ENCODE measurements around the gene PREX1.

DNA sequence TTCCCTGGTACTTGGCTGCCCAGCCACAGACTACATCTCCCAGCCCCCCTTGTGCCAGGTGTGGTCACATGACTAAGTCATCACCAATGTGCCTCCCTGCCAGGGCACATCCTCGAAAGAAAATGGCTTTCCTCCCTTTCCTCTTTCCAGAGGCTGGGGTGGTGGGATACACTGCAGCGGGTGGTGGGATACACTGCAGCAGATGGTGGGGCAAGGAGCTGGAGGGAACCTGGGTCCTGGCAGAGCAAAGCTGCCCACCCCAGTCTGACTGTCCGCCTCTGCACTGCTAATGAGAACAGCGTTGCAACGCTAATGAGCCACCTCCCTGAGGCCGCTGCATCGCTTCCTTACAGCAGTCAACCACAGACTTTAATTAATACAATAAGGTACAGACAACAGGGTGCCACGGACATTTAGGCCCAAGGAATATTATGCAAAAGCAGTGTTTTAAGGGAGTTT is 125.3 kb downstream of the PREX1 start:
- TF ChIP-seq CTCF (conservative IDR thresholded peaks at IDR 0.05; ENCODE audit: low read length) (no peak), EZH2phosphoT487 (IDR thresholded peaks at IDR 0.05; ENCODE audit: borderline replicate concordance, low read depth, low read length) (no peak)

Measured in OCI-LY7 (cell line).